ENCODE measurements around the gene ANKS3. TPM values are rescaled to one million over a fixed set of nuclear protein-coding genes. Genes with fewer than 3 reads are reported as not detected.

ANKS3 gene
- total and polyA plus RNA-seq, 2 experiments from 2014 or later: 22.5 to 24.9 TPM

DNA sequence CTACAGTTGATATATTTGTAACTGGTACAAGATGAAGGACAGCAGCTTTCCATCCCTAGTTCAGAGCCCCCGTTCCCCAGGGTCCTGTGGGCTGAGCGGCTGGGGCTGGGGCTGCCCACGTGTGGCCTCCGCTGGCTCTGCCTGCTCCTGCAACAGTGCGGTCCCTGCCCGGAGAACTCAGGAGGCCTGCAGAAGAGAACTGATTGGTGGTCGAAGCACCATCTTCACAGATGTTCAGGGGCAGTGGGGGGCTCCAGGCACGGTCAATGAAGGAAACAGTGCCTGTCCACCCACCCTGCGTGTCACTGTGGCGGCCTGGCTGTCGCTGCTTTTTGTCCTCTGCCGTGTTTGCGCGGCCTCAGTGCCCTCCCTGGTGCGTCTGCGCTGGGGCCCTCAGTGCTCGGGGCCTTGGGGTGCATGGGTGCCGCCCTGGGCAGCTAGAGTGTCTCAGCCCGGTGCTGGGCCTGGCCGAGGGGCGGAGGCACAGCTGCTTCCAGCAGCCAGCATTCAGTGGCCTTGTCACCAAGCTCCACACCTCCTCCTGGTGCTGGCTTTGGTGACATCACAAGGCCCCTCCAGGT, 44.9 kb downstream of the ANKS3 start:
- no peak for ATAC-seq
- no peak for DNase-seq (ENCODE audit: low spot score)
- H3K27me3 Mint-ChIP-seq (ENCODE audit: insufficient read depth, low read depth, poor library complexity): peaks cover 13% of the 10 kb centered on the region
- Histone ChIP-seq H2AFZ (no peak overlapping the region), H3K27ac (ENCODE audit: low read depth) (no peak overlapping the region), H3F3A (replicated peaks; ENCODE audit: low read depth) (no peaks in the 10 kb centered on the region; the same call in 1 of the 2 replicates), H3K36me3 (ENCODE audit: insufficient read depth) (no peaks in the 10 kb centered on the region), H3K79me2 (replicated peaks; ENCODE audit: insufficient read depth) (no peaks in the 10 kb centered on the region), H4K20me1 (replicated peaks; ENCODE audit: insufficient read depth) (no peaks in the 10 kb centered on the region), H3K9me2 (ENCODE audit: insufficient read depth) (no peaks in the 10 kb centered on the region), H3K27me3 (ENCODE audit: insufficient read depth) (no peaks in the 10 kb centered on the region), H3K4me3 (no peak overlapping the region), H3K4me1 (ENCODE audit: insufficient read depth) (no peaks in the 10 kb centered on the region; the same call in 1 of the 2 replicates), H3K4me2 (no peak overlapping the region)
- H3K36me3 Mint-ChIP-seq (ENCODE audit: low read depth): peaks cover 8% of the 10 kb centered on the region; the same call in 1 of the 3 replicates
- H3K9me3 Mint-ChIP-seq: no peaks in the 10 kb centered on the region; the same call in 2 of the 3 replicates
- H3K4me3 Mint-ChIP-seq: no peak overlapping the region
- no peak overlapping the region for H3K27ac Mint-ChIP-seq
- no peak for TF ChIP-seq POLR2AphosphoS5 (IDR thresholded peaks at IDR 0.05; ENCODE audit: low read depth)
- TF ChIP-seq, protein P1, sequence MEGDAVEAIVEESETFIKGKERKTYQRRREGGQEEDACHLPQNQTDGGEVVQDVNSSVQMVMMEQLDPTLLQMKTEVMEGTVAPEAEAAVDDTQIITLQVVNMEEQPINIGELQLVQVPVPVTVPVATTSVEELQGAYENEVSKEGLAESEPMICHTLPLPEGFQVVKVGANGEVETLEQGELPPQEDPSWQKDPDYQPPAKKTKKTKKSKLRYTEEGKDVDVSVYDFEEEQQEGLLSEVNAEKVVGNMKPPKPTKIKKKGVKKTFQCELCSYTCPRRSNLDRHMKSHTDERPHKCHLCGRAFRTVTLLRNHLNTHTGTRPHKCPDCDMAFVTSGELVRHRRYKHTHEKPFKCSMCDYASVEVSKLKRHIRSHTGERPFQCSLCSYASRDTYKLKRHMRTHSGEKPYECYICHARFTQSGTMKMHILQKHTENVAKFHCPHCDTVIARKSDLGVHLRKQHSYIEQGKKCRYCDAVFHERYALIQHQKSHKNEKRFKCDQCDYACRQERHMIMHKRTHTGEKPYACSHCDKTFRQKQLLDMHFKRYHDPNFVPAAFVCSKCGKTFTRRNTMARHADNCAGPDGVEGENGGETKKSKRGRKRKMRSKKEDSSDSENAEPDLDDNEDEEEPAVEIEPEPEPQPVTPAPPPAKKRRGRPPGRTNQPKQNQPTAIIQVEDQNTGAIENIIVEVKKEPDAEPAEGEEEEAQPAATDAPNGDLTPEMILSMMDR (conservative IDR thresholded peaks at IDR 0.05; ENCODE audit: low read depth in 2 of 2): 0 out of 4 replicates have a peak, but pooled peaks of 1 of the 2 experiments have one; percentile 4
- no peaks in the 10 kb centered on the region for H3K4me1 Mint-ChIP-seq

DNA sequence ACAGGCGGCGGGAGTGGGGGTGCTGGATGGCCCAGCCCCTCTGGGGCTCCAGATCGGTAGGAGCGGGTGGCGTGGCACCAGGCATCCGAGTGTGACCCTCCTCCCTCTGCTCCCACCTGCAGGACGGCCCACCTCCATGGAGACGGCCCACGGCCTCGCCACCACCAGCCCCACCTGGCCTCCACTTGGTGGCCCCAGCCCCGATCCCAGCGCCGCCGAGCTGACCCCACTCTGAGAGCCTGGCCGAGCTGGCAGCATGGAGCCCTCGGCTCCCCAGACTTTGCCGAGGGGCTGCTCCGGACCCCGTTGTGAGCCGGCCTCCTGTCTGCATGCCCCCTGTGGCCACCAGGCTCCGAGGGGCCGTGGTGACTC, 45.4 kb downstream of the ANKS3 start:
- Histone ChIP-seq H3K36me3 (ENCODE audit: insufficient read depth) (no peaks in the 10 kb centered on the region), H3K9me2 (ENCODE audit: insufficient read depth) (no peaks in the 10 kb centered on the region), H3K4me2 (no peak overlapping the region), H3K27me3 (ENCODE audit: insufficient read depth) (no peaks in the 10 kb centered on the region), H3K4me3 (no peak overlapping the region), H3K79me2 (replicated peaks; ENCODE audit: insufficient read depth) (no peaks in the 10 kb centered on the region), H3F3A (replicated peaks; ENCODE audit: low read depth) (no peaks in the 10 kb centered on the region; the same call in 1 of the 2 replicates), H2AFZ (no peak overlapping the region), H3K4me1 (ENCODE audit: insufficient read depth) (no peaks in the 10 kb centered on the region; the same call in 1 of the 2 replicates), H3K27ac (ENCODE audit: low read depth) (no peak overlapping the region), H4K20me1 (replicated peaks; ENCODE audit: insufficient read depth) (no peaks in the 10 kb centered on the region)
- H3K4me3 Mint-ChIP-seq: no peak overlapping the region
- peaks cover 8% of the 10 kb centered on the region; the same call in 1 of the 3 replicates for H3K36me3 Mint-ChIP-seq (ENCODE audit: low read depth)
- H3K9me3 Mint-ChIP-seq: no peaks in the 10 kb centered on the region; the same call in 2 of the 3 replicates
- no peak for ATAC-seq
- H3K27me3 Mint-ChIP-seq (ENCODE audit: insufficient read depth, low read depth, poor library complexity): peaks cover 13% of the 10 kb centered on the region
- no peaks in the 10 kb centered on the region for H3K4me1 Mint-ChIP-seq
- H3K27ac Mint-ChIP-seq: no peak overlapping the region
- no peak for DNase-seq (ENCODE audit: low spot score)
- TF ChIP-seq, protein P1 (conservative IDR thresholded peaks at IDR 0.05; ENCODE audit: low read depth in 2 of 2): no peak
- TF ChIP-seq, protein P2, sequence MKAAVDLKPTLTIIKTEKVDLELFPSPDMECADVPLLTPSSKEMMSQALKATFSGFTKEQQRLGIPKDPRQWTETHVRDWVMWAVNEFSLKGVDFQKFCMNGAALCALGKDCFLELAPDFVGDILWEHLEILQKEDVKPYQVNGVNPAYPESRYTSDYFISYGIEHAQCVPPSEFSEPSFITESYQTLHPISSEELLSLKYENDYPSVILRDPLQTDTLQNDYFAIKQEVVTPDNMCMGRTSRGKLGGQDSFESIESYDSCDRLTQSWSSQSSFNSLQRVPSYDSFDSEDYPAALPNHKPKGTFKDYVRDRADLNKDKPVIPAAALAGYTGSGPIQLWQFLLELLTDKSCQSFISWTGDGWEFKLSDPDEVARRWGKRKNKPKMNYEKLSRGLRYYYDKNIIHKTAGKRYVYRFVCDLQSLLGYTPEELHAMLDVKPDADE (IDR thresholded peaks at IDR 0.05): no peak
- TF ChIP-seq JUNB (IDR thresholded peaks at IDR 0.05; ENCODE audit: unreplicated experiment) (no peak), POLR2AphosphoS5 (IDR thresholded peaks at IDR 0.05; ENCODE audit: low read depth) (no peak), EZH2phosphoT487 (IDR thresholded peaks at IDR 0.05; ENCODE audit: unreplicated experiment) (no peak), EZH2 (IDR thresholded peaks at IDR 0.05; ENCODE audit: low read depth, unreplicated experiment) (no peak), NANOG (IDR thresholded peaks at IDR 0.05; ENCODE audit: borderline replicate concordance) (no peak)
- TF ChIP-seq, protein P3, sequence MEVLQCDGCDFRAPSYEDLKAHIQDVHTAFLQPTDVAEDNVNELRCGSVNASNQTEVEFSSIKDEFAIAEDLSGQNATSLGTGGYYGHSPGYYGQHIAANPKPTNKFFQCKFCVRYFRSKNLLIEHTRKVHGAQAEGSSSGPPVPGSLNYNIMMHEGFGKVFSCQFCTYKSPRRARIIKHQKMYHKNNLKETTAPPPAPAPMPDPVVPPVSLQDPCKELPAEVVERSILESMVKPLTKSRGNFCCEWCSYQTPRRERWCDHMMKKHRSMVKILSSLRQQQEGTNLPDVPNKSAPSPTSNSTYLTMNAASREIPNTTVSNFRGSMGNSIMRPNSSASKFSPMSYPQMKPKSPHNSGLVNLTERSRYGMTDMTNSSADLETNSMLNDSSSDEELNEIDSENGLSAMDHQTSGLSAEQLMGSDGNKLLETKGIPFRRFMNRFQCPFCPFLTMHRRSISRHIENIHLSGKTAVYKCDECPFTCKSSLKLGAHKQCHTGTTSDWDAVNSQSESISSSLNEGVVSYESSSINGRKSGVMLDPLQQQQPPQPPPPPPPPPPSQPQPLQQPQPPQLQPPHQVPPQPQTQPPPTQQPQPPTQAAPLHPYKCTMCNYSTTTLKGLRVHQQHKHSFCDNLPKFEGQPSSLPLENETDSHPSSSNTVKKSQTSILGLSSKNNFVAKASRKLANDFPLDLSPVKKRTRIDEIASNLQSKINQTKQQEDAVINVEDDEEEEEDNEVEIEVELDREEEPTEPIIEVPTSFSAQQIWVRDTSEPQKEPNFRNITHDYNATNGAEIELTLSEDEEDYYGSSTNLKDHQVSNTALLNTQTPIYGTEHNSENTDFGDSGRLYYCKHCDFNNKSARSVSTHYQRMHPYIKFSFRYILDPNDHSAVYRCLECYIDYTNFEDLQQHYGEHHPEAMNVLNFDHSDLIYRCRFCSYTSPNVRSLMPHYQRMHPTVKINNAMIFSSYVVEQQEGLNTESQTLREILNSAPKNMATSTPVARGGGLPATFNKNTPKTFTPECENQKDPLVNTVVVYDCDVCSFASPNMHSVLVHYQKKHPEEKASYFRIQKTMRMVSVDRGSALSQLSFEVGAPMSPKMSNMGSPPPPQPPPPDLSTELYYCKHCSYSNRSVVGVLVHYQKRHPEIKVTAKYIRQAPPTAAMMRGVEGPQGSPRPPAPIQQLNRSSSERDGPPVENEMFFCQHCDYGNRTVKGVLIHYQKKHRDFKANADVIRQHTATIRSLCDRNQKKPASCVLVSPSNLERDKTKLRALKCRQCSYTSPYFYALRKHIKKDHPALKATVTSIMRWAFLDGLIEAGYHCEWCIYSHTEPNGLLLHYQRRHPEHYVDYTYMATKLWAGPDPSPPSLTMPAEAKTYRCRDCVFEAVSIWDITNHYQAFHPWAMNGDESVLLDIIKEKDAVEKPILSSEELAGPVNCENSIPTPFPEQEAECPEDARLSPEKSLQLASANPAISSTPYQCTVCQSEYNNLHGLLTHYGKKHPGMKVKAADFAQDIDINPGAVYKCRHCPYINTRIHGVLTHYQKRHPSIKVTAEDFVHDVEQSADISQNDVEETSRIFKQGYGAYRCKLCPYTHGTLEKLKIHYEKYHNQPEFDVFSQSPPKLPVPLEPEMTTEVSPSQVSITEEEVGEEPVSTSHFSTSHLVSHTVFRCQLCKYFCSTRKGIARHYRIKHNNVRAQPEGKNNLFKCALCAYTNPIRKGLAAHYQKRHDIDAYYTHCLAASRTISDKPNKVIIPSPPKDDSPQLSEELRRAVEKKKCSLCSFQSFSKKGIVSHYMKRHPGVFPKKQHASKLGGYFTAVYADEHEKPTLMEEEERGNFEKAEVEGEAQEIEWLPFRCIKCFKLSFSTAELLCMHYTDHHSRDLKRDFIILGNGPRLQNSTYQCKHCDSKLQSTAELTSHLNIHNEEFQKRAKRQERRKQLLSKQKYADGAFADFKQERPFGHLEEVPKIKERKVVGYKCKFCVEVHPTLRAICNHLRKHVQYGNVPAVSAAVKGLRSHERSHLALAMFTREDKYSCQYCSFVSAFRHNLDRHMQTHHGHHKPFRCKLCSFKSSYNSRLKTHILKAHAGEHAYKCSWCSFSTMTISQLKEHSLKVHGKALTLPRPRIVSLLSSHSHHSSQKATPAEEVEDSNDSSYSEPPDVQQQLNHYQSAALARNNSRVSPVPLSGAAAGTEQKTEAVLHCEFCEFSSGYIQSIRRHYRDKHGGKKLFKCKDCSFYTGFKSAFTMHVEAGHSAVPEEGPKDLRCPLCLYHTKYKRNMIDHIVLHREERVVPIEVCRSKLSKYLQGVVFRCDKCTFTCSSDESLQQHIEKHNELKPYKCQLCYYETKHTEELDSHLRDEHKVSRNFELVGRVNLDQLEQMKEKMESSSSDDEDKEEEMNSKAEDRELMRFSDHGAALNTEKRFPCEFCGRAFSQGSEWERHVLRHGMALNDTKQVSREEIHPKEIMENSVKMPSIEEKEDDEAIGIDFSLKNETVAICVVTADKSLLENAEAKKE (CRISPR knock-in tag; IDR thresholded peaks at IDR 0.05): no peak
